Measurements from ENCODE around the gene SRRT.
A peak's percentile ranks its signal among the peaks of the same experiment; 100 is the strongest.

SRRT gene

GRCh38 chr7:100861616-100861985, 13.3 kb upstream of the SRRT start:
- ChIA-PET CTCF (interaction anchor here (0.5 to 0.6 kb wide), 2 partner anchors 11 to 1134 kb away, joined by 3 read pairs; no protein-coding TSS in a partner anchor), POLR2A (ENCODE audit: low non-redundant PET) (interaction anchor here (0.6 kb wide), 1 partner anchor 273 kb away, joined by 3 read pairs; no protein-coding TSS in a partner anchor)
- peak overlapping the region; percentile 13; the same call in 1 of the 2 replicates for H3K27ac ChIP-seq
- no peak for DNase-seq (ENCODE audit: low spot score)
- TF ChIP-seq CTCF (conservative IDR thresholded peaks at IDR 0.05; ENCODE audit: low read depth), result no peak

- H3K27ac ChIP-seq, result peak overlapping the region; percentile 23; the same call in 1 of the 2 replicates
- CTCF ChIA-PET, result no interaction called here
- POLR2A ChIA-PET (ENCODE audit: low non-redundant PET), result no interaction called here
- no peak for DNase-seq (ENCODE audit: low spot score)
- TF ChIP-seq CTCF (conservative IDR thresholded peaks at IDR 0.05; ENCODE audit: low read depth), result no peak
Measured at GRCh38 chr7:100863406-100863950, 11.4 kb upstream of the SRRT start.

- ChIA-PET POLR2A (ENCODE audit: low non-redundant PET) (no interaction called here), CTCF (interaction anchor here (0.7 to 1.1 kb wide), 3 partner anchors 139 to 579 kb away, joined by 3 read pairs; no protein-coding TSS in a partner anchor)
- no peak for DNase-seq (ENCODE audit: low spot score)
- H3K27ac ChIP-seq, result peak overlapping the region; percentile 100
- no peak for TF ChIP-seq CTCF (conservative IDR thresholded peaks at IDR 0.05; ENCODE audit: low read depth)
Measured at GRCh38 chr7:100864263-100864845, 10.5 kb upstream of the SRRT start.

- no peak; the same call in 1 of the 2 replicates for TF ChIP-seq CTCF (conservative IDR thresholded peaks at IDR 0.05; ENCODE audit: low read depth)
- CTCF ChIA-PET, result interaction anchor here (0.6 to 1.1 kb wide), 4 partner anchors 140 to 382 kb away, joined by 3 to 4 read pairs (median 3); partner anchors contain the start of gene NYAP1
- POLR2A ChIA-PET (ENCODE audit: low non-redundant PET), result no interaction called here
- H3K27ac ChIP-seq, result peak overlapping the region; percentile 100
- peak; percentile 95 for DNase-seq (ENCODE audit: low spot score)
Measured at GRCh38 chr7:100865372-100865911, 9.5 kb upstream of the SRRT start.

GRCh38 chr7:100865938-100866728, 8.8 kb upstream of the SRRT start:
- DNase-seq (ENCODE audit: low spot score), result peak; percentile 67
- H3K27ac ChIP-seq, result peak overlapping the region; percentile 100
- POLR2A ChIA-PET (ENCODE audit: low non-redundant PET), result interaction anchor here (0.6 to 1.0 kb wide), 2 partner anchors 23 to 171 kb away, joined by 3 to 8 read pairs; partner anchors contain the start of gene UFSP1
- no peak for TF ChIP-seq CTCF (conservative IDR thresholded peaks at IDR 0.05; ENCODE audit: low read depth)
- CTCF ChIA-PET, result interaction anchor here (0.6 kb wide), 1 partner anchor 280 kb away, joined by 3 read pairs; no protein-coding TSS in a partner anchor

GRCh38 chr7:100866729-100867039, 8.2 kb upstream of the SRRT start:
- POLR2A ChIA-PET (ENCODE audit: low non-redundant PET), result interaction anchor here (0.6 to 1.0 kb wide), 2 partner anchors 23 to 172 kb away, joined by 3 to 8 read pairs; partner anchors contain the start of gene UFSP1
- no peak for TF ChIP-seq CTCF (conservative IDR thresholded peaks at IDR 0.05; ENCODE audit: low read depth)
- no peak for DNase-seq (ENCODE audit: low spot score)
- H3K27ac ChIP-seq, result peak overlapping the region; percentile 100
- CTCF ChIA-PET, result interaction anchor here (0.7 kb wide), 1 partner anchor 10 kb away, joined by 4 read pairs; no protein-coding TSS in a partner anchor

All from RWPE1 (cell line).